Stimulated activated CD8-positive, alpha-beta memory T cell treated with anti-CD3 and anti-CD28 coated beads, Interleukin-4, amount 100 ng/mL, for 1 hour (primary cell): ENCODE measurements around the gene ITGA3.
"Not testable (repeated sequence)": the region's sequence is repeated elsewhere in the genome, so short reads cannot be mapped to it uniquely, and the experiment has no call there.

Experiments
- DNase-seq, 2 donors: peaks; one replicate each; pipeline ENCODE4 v3.0.0-alpha.2; 2020; ENCODE audit warnings: low read depth in 2 of 2, low spot score in 1 of 2

ITGA3 gene

GRCh38 chr17:50034498-50035364 is 21.2 kb upstream of the ITGA3 start:
- no peak for DNase-seq

GRCh38 chr17:50035421-50035879 is 20.5 kb upstream of the ITGA3 start:
- no peak for DNase-seq

- no peak for DNase-seq
Observed at GRCh38 chr17:50035945-50036344, 20.0 kb upstream of the ITGA3 start.

DNA sequence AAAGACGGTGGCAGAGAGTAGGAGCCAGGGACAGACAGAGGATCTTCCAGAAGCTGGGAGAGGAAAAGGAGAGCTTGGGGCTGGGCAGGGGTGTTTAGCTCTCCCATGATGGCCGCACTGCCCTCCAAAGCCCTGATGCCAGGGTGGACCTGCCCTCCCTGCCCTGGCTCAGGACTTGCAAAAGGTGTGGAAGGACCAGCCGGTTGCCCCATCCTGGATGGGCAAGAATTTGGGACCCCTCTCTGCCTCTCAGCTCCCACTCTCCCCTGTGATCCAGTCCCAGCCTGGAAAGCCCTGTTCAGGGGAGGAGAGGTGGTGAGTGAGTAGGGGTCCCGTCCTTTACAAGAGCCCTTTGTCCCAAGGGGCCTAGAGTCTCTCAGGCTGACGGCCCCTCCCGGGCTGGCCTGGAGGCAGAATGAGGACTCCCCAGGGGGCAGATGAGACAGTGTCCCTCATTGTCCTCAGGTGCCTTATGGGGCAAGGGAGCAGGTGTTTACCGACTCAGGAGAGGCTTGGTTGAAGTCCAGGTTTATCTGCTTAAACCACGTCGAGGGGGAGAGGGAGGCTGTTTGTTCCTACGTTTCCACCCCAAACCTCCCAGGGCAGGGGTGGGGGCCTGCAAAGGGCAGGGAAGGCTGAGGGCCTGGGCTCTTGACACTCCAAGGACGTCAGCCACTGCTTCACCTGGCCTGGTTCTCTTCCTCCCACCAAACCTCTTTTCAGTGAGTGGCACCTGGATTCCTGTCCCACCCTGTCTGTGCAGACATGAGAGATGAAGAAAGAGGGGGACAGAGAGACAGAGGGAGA is 19.3 kb upstream of the ITGA3 start:
- DNase-seq: no peak

DNA sequence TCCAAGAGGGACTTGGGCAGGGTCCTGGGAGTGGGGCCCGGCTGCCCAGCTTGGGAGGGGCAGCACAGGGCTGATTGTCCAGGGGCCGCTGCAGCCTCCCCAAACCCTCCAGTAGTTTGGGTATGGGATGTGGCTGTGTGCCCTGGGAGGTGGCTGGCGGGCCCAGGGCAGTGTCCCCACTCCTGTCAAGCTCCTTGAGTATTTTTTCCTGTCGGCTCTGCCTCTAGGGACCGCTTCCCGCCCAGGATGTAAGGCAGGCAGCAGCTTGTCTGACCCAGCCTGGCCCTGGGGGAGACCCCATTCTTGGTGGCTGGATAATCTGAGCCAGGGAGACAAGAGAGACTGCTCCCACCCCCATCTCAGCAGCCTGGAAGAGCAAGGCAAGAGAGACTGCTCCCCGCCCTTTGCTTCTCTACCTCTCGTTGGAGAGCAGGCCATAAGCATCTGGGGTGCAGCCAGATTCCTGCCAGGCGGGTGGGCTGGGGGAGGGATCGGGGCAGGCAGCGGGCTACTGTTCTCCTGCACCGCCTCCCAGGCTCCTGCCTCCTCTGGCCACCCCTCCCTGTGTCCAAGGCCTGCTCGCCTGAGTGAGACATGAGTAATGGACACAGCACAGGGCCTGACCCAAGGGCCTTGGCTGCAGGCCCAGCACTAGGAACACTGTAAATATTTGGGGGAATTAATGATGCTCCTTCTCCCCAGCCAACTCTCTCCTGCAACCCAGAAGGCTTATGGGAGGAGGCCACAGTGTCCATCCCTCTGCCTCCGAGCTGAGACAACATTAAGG is 18.4 kb upstream of the ITGA3 start:
- no peak for DNase-seq

GRCh38 chr17:50039058-50039457 is 16.9 kb upstream of the ITGA3 start:
- no peak for DNase-seq

GRCh38 chr17:50040496-50040895 is 15.4 kb upstream of the ITGA3 start:
- not testable (repeated sequence) for DNase-seq

- DNase-seq: no peak
Observed at GRCh38 chr17:50042211-50042610, 13.7 kb upstream of the ITGA3 start.

DNA sequence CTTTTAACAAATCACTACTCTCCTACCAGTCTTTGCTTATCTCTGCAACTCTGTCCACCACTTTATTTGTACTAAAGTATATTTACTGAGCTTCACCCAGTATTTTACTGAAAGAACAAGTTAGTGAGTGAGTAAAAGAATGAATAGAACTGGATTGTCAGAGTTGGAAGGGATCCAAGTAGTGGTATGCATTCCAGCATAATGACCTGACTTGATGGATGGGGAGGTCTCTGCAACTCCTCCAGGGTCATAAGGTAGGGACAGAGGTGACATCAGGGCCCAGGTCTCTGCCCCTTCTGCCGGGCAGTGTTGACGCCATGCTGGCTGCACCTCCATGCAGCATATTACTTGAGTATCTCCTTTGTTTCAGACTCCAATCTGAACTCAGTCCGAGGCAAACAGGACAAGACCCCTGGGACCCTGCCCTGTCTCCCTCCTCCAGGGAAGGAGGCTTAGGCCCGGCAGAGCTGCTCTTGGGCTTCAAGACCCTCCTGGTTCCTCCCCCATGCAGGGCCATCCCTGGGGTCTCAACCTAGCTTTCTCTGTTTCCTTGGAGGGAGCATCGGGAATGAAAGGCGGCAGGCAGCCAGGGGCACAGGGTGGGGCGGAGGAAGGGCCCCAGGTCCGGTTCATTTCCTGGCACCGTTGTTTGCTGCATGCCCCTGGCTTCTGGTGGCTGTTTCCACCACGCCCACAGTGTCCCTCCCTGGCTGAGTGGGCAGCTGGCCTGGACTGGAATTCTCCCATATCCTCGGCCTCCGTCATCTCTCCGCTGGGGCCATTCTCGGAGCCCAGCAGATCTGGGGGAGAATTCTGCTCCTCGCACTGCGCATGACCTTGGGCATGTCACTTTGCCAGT is 12.4 kb upstream of the ITGA3 start:
- no peak for DNase-seq

GRCh38 chr17:50044483-50044882 is 11.4 kb upstream of the ITGA3 start:
- DNase-seq: no peak

DNA sequence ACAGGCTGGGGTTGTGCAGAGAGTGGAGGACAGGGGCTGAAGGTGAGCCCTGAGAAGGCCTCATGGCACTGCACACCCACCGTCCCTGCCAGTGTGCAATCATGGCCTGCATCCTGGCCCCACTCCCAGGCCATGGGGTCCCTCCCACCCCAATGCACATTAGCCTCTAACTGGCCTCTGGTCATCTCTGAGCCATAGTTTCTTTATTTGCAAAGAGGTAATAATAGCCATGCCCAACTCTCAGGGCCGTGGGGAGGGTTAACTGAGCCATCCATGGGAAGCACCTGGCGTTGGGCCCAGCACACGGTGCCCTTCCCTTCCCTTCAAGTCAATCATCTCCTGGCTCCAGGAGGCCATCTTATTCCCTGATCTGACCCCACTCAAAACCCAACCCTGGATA is 10.8 kb upstream of the ITGA3 start:
- no peak for DNase-seq

DNA sequence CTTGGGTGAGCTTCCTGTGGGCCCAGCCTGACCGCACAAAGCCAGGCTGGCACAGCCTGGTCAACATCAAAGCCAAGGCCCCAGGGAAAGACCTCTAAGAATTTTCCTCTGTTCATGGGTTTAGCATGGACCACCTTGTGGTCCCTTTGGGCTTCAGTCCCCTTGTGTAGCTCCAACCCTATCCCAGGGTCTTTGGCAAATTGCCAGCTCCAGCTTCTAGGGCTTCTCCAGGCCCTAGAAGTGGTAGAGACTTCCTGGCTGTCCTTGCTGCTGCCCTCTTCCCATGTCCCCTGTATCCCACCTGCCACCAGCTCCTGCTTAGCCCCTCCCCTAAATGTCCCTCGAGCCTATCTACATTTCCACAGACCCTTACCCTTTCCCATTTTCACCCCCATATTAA is 9.7 kb upstream of the ITGA3 start:
- no peak for DNase-seq

DNA sequence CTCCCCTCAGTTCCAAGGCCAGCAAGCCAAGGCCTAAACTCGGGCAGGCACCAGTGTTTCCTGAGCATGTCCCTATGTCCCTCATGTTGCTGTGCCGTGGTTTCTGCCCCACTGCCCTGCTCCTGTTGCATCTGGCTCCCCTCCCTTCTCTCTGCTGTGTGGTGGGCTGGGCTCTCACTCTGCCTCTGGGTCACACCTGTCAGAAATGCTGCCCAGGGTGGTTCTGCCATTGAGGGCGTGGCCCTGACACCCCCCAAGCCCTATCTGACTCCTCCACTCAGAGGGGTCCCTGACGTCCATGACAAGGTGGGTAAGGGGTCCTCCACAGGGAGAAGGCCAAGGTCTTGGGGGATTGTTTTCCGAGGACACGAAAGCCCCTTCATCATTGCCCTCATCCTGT is 9.2 kb upstream of the ITGA3 start:
- DNase-seq: no peak

DNA sequence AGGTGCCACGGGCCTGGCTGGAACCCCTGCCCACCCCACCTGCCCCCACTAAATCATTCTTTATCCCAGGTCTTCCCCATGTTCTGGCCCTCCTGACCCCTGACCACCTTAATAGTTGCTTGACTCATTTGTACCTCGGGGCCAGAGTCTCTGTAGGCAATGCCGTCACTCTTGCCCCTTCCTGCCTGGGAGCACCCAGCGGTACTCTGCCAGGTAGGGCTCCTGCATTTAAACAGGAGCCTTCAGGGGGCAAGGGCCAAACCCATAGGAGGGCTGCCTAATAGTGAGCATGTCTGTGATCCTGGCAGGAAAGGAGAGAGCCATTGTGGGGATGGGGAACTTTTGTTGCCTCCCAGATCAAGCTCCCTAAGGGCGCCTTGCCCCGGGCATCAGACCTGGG is 8.8 kb upstream of the ITGA3 start:
- DNase-seq: no peak

GRCh38 chr17:50047488-50048126 is 8.3 kb upstream of the ITGA3 start:
- DNase-seq: no peak

DNA sequence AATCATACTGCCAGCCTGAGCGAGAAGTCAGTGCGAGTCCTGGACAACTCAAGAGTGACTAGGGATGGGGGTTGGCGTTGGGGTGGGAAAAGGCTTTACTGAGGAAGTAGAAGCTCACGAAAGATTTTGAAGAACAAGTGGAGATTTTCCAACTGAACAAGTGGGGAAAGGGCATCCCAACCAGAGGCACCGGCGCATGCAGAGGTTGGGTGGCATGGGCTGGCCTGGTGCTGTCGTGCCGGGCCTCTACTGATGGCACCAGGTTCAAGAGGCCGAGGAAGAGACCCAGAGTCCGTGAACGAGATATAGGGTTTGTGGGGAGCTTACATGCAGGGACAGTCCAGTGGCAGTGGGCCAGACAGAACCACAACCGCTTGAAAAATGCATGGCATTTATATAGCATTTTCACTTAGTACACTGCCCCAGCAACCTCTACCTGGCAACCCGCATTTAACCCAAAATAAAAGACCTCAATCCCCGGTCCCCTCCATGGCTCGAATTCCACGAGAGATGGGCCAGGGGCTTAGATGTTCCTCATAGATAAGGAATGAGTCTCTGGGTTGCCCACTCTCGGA is 7.7 kb upstream of the ITGA3 start:
- no peak for DNase-seq

- no peak for DNase-seq
Observed at GRCh38 chr17:50048988-50049387, 6.9 kb upstream of the ITGA3 start.

DNA sequence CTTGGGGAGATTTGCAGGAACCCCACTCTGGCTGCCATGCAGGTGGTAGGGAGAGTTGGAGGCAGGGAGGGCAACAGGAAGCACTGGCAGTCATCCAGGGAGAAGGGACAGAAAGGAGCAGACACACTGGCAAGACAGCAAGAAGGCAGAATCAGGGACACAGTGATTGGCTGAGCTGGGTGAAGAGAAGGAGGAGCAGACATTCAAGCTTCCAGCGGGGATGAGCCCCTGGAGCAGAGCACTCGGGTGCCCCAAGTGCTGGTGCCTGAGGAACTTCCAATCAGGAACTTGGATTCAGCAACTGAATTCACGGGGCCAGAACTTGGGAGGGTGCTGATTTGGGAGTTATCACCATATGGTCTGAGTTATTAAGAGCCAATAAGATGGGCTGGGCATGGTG is 6.3 kb upstream of the ITGA3 start:
- DNase-seq: no peak

DNA sequence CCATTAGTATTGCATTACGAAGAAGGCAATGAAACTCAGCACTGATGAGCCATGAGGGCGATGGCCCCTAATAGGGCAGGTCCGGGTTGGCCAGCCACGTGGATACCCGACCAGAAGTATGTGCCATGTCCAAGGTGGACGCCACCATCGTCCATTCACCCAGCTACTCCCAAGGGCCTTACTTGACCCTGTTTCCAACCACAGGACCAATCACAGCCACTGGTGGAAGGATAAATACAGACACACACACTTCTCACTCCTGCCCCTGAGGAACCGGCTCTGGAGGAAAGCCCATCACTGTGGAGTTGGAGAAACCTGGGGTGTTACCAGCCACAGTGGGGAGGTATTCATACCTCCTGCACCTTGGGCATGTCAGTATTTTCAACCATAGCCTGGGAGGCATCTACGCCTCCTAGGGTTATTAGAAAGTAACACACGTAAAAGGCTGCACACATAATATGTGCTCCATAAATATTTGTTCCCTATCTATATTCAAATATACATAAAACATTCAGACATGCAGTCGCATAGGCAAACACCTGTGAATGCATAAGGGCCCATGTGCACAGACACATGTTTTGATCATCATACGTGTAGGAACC is 5.4 kb upstream of the ITGA3 start:
- no peak for DNase-seq
